Fibroblast of lung (primary cell): ENCODE data around the gene ASPHD2. TPM values are rescaled to one million over a fixed set of nuclear protein-coding genes. Genes with fewer than 3 reads are reported as not detected.

Experiments used
- DNase-seq, 2 donors: peaks; one replicate each; pipeline versions ENCODE4 v3.0.0 to v3.0.0-alpha.2; 2010; ENCODE audit warnings: low read depth in 2 of 2
- H2AFZ ChIP-seq: 2 replicates; pipeline ENCODE4 v1.5.1; 2012; ENCODE audit warnings: low read length, control low read depth, inconsistent platforms
- H3K27ac ChIP-seq: 2 replicates; pipeline ENCODE4 v1.5.1; 2011; ENCODE audit warnings: low read length, control low read depth; ENCODE audit not compliant: insufficient read depth
- H3K27me3 ChIP-seq: 2 replicates; pipeline ENCODE4 v1.5.1; 2011; ENCODE audit warnings: mild to moderate bottlenecking, low read length; ENCODE audit not compliant: control insufficient read depth, insufficient read depth
- H3K36me3 ChIP-seq: 2 replicates; pipeline ENCODE4 v1.5.1; 2011; ENCODE audit warnings: low read length; ENCODE audit not compliant: control insufficient read depth, insufficient read depth
- H3K4me1 ChIP-seq: 2 replicates; pipeline ENCODE4 v1.5.1; 2011; ENCODE audit warnings: low read length; ENCODE audit not compliant: control insufficient read depth, insufficient read depth; ENCODE audit errors: extremely low read depth
- H3K4me2 ChIP-seq: 2 replicates; pipeline ENCODE4 v1.5.1; 2011; ENCODE audit warnings: low read length, control low read depth; ENCODE audit not compliant: insufficient read depth; ENCODE audit errors: extremely low read depth
- H3K4me3 ChIP-seq, 4 experiments: fragments of 200-600 bp in 1 of 4; sonication (generic) in 1 of 4; replicated peaks in 1 of 4; 2 replicates each; pipeline ENCODE4 v1.5.1; 2011 to 2016; ENCODE audit warnings: low read length in 4 of 4, low read depth in 3 of 4, mild to moderate bottlenecking in 3 of 4, control low read depth in 2 of 4, inconsistent platforms in 1 of 4, mixed read lengths in 1 of 4; ENCODE audit not compliant: insufficient read depth in 1 of 4; ENCODE audit errors: control extremely low read depth in 1 of 4
- H3K79me2 ChIP-seq: 2 replicates; pipeline ENCODE4 v1.5.1; 2012; ENCODE audit warnings: mild to moderate bottlenecking, low read length, inconsistent platforms; ENCODE audit not compliant: control insufficient read depth, insufficient read depth
- H3K9ac ChIP-seq: 2 replicates; pipeline ENCODE4 v1.5.1; 2011; ENCODE audit warnings: mild to moderate bottlenecking, low read length, control low read depth; ENCODE audit not compliant: insufficient read depth
- H3K9me3 ChIP-seq: 2 replicates; pipeline ENCODE4 v1.5.1; 2012; ENCODE audit warnings: low read depth, low read length; ENCODE audit not compliant: control insufficient read depth, insufficient read depth
- H4K20me1 ChIP-seq: 2 replicates; pipeline ENCODE4 v1.5.1; 2011; ENCODE audit warnings: low read length; ENCODE audit not compliant: control insufficient read depth, insufficient read depth; ENCODE audit errors: extremely low read depth
- EZH2 ChIP-seq: IDR thresholded peaks from 2 replicates; pipeline ENCODE4 v1.5.1; 2012; ENCODE audit warnings: low read length, control low read depth, mild to moderate bottlenecking; ENCODE audit errors: missing control alignments
- polyA plus RNA-seq, 2 donors: library from polyadenylated mRNA; depleted of rRNA in 1 of 2; stranded (reverse) in 1 of 2; unstranded in 1 of 2; fragments of >200 nt; gene quantifications; 2 replicates each; pipeline ENCODE4 v1.2.1, GENCODE V29; 2011 to 2012; ENCODE audit warnings: missing spikeins in 1 of 2
- total RNA-seq: library from RNA; depleted of rRNA; stranded (reverse); fragments of >200 nt; gene quantifications from 2 replicates; pipeline ENCODE4 v1.2.1, GENCODE V29; 2014
- TF ChIP-seq, protein P1 (sequence below), 2 donors: IDR thresholded peaks in 1 of 2; conservative IDR thresholded peaks in 1 of 2; 1 replicate in 1 of 2; 2 replicates in 1 of 2; pipeline ENCODE4 v1.5.1; 2011 to 2012; ENCODE audit warnings: low read length in 2 of 2, control low read depth in 1 of 2, inconsistent platforms in 1 of 2, low read depth in 1 of 2, mild to moderate bottlenecking in 1 of 2

The ASPHD2 gene
- total and polyA plus RNA-seq, 2 donors (not counting 1 experiment from before 2014, with no cell fraction given) = 0.42 to 1.7 TPM

GRCh38 chr22:26476705-26477340, 47.8 kb downstream of the ASPHD2 start:
- H3K79me2 ChIP-seq = no peaks in the 10 kb centered on the region
- H3K27me3 ChIP-seq = no peaks in the 10 kb centered on the region
- H3K4me2 ChIP-seq = no peak overlapping the region
- H3K4me1 ChIP-seq = no peaks in the 10 kb centered on the region
- no peak overlapping the region for H3K9ac ChIP-seq
- no peaks in the 10 kb centered on the region for H4K20me1 ChIP-seq
- DNase-seq = peak in 1 of 2 donors; percentile 94
- TF ChIP-seq, protein P1, sequence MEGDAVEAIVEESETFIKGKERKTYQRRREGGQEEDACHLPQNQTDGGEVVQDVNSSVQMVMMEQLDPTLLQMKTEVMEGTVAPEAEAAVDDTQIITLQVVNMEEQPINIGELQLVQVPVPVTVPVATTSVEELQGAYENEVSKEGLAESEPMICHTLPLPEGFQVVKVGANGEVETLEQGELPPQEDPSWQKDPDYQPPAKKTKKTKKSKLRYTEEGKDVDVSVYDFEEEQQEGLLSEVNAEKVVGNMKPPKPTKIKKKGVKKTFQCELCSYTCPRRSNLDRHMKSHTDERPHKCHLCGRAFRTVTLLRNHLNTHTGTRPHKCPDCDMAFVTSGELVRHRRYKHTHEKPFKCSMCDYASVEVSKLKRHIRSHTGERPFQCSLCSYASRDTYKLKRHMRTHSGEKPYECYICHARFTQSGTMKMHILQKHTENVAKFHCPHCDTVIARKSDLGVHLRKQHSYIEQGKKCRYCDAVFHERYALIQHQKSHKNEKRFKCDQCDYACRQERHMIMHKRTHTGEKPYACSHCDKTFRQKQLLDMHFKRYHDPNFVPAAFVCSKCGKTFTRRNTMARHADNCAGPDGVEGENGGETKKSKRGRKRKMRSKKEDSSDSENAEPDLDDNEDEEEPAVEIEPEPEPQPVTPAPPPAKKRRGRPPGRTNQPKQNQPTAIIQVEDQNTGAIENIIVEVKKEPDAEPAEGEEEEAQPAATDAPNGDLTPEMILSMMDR (conservative IDR thresholded peaks at IDR 0.05 in 1 of 2, IDR thresholded peaks at IDR 0.05 in 1 of 2; ENCODE audit: low read depth in 1 of 2, low read length in 2 of 2) = no peak
- TF ChIP-seq EZH2 = no peak
- H3K36me3 ChIP-seq = peaks cover 4% of the 10 kb centered on the region
- no peak overlapping the region for H2AFZ ChIP-seq
- H3K9me3 ChIP-seq = no peaks in the 10 kb centered on the region
- H3K4me3 ChIP-seq = no peak overlapping the region
- H3K27ac ChIP-seq = no peak overlapping the region

GRCh38 chr22:26477341-26477731, 48.3 kb downstream of the ASPHD2 start:
- Histone ChIP-seq H3K4me2 (no peak overlapping the region), H2AFZ (no peak overlapping the region), H3K27ac (no peak overlapping the region), H3K9ac (no peak overlapping the region), H3K4me1 (no peaks in the 10 kb centered on the region), H3K27me3 (no peaks in the 10 kb centered on the region), H3K79me2 (no peaks in the 10 kb centered on the region), H3K9me3 (no peaks in the 10 kb centered on the region), H3K4me3 (no peak overlapping the region), H4K20me1 (no peaks in the 10 kb centered on the region), H3K36me3 (peaks cover 4% of the 10 kb centered on the region)
- DNase-seq = no peak
- no peak for TF ChIP-seq EZH2
- TF ChIP-seq, protein P1 (conservative IDR thresholded peaks at IDR 0.05 in 1 of 2, IDR thresholded peaks at IDR 0.05 in 1 of 2; ENCODE audit: low read depth in 1 of 2, low read length in 2 of 2) = no peak

DNA sequence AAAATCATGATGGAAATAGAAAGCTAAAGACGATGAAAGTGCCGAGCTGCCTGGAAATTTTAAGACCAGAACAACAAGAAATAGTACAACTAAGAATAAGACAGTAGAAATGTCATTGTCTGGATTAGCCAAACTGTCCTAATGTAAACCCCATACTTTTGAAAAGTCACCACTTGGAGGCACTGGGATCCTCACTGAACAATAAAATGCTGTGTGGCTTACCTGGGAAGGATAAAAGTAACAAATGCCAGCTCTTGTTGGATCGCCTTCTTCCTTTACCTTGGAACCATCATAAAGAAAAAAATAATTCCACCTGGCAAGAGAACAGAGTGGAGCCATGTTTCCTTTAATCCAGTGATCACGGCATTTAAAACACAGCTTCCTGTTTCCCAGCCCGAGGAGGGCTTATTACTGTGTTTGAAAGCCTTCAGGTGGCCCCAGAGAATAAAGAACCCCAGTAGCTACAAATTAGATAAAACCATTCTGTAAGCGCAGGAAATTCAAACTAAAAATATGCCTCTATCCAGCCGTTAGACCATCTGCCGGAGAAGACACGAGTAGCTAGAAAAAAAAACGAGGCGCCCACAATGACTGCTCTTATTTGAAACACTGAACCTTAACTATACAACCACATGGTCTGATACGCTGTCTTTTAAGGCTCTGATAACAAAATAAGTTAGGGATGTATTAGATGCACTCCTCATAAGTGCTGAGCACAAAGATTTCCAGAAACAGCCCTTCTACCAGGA, 50.2 kb downstream of the ASPHD2 start:
- no peak overlapping the region for H3K4me2 ChIP-seq
- peaks cover 8% of the 10 kb centered on the region for H3K79me2 ChIP-seq
- DNase-seq = no peak

More for the DNA sequence above, 50.2 kb downstream of the ASPHD2 start:
- Histone ChIP-seq H3K9ac (no peak overlapping the region), H3K4me1 (peaks cover 3% of the 10 kb centered on the region), H3K27me3 (no peaks in the 10 kb centered on the region), H2AFZ (no peak overlapping the region), H3K4me3 (no peak overlapping the region), H4K20me1 (no peaks in the 10 kb centered on the region), H3K9me3 (no peaks in the 10 kb centered on the region), H3K27ac (no peak overlapping the region), H3K36me3 (peaks cover 4% of the 10 kb centered on the region)
- no peak for TF ChIP-seq EZH2
